ENCODE data around the gene ZNF764.

- TF ChIP-seq CTCF (optimal IDR thresholded peaks at IDR 0.05 in 1 of 3, IDR thresholded peaks at IDR 0.05 in 1 of 3, conservative IDR thresholded peaks at IDR 0.05 in 1 of 3; ENCODE audit: extremely low read depth in 1 of 3, insufficient read depth in 2 of 3, low read length in 3 of 3) (no peak), EZH2 (IDR thresholded peaks at IDR 0.05; ENCODE audit: low read length) (no peak)
Observed at GRCh38 chr16:30519120-30520049, 38.8 kb downstream of the ZNF764 start.
